GM21529 (cell line): ENCODE results near the gene AMDHD2.
"Not testable (repeated sequence)": the region's sequence is repeated elsewhere in the genome, so short reads cannot be mapped to it uniquely, and the experiment has no call there.

Experiments used
- ATAC-seq: cut with Tn5 transposase; IDR thresholded peaks from one replicate; pipeline ENCODE4 v1.9.1; 2021; ENCODE audit not compliant: unreplicated experiment

AMDHD2 gene

DNA sequence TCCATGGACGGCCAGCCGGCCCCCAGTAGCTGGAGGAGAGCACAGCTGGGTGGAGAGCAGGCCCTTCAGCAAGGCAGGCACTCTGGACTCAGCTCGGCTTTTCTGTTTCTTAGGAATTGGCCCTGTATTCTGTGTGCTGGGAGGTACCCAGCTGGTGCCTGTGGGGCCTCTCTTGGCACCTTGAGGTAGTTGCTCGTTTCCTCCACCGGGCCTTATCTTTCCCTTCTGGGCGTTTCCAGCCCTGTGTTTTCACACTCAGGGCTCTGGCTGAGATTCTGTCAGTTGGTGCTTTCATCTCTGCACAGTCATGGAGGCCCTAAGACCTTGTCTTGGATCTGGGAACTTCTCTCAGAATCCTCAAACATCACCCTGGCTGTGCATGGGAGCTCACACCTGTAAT lies 47.3 kb downstream of the AMDHD2 start:
- ATAC-seq = not testable (repeated sequence)

DNA sequence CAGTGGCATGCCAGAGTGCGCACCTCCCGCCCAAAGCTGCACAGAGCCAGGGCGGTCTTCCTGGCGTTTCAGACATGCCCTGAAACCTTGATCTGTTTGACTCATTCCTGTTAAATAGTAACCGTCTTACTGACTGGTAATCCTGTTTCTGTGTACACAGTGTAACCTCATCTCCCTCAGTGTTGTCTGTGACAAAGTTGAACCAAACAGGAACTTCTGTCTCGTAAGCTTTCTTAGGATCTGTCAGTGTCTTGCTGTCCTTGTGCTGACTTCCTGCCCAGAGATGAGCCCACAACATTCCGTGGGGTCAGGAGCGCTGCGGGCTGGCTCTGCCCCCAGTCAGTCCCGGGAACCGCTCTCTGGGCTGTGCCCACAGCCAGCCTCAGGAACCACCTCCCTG lies 48.4 kb downstream of the AMDHD2 start:
- not testable (repeated sequence) for ATAC-seq

DNA sequence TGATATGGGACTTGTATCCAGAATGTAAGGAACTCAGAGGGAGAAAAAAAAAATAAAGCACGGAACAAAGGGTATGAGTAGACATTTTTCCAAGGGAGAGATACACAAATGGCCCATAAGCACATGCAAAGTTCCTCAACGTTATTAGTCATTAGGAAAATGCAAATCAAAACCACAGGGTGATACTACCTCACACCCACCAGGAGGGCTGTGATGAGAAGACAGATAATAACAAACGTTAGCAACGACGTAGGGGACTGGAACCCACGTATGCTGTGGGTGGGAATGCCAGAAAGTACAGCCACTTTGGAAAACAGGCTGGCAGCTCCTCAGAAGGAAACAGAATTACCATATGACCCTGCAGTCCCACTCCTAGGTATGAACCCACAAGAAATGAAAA lies 52.5 kb downstream of the AMDHD2 start:
- ATAC-seq = not testable (repeated sequence)

GRCh38 chr16:2575839-2576238 lies 55.7 kb downstream of the AMDHD2 start:
- not testable (repeated sequence) for ATAC-seq

GRCh38 chr16:2577044-2577443 lies 56.9 kb downstream of the AMDHD2 start:
- not testable (repeated sequence) for ATAC-seq

DNA sequence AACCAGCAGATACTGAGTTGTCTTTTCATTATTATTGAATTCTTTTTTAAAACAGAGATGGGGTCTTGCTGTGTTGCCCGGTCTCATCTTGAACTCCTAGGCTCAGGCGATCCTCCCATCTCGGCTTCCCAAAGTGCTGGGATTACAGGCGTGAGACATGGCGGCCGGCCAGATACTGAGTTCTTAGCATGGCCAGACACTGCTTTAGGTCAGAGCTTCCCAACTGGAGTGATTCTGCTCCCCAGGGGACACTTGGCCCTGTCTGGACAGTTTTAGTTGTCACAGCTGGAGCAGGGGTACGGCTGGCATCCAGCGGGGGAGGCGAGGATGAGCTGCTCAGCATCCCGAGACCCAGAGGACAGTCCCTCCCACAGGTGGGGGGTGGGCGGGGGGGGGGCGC lies 58.7 kb downstream of the AMDHD2 start:
- ATAC-seq = not testable (repeated sequence)

DNA sequence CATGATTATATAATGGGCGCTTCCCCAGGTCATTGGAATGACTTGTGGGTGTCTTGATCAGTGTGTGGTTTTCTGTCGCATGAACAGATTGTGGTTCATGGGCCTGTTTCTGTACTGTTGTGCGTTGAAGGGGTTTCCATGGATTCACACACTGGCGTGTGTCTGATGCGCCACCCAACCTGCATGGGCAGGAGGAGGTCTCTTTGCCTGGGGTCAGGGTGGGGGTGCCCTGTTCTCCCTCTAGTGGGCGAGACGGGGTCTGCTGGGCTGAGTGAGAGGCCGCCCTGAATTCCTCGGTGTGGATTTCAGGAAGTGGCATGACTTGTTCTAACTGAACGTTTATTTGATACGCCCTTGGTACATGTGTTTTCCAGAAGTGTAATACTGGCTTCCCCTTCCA lies 60.0 kb downstream of the AMDHD2 start:
- ATAC-seq = not testable (repeated sequence)

GRCh38 chr16:2580818-2581217 lies 60.6 kb downstream of the AMDHD2 start:
- not testable (repeated sequence) for ATAC-seq
